ENCODE results near the gene MTFMT.

DNA sequence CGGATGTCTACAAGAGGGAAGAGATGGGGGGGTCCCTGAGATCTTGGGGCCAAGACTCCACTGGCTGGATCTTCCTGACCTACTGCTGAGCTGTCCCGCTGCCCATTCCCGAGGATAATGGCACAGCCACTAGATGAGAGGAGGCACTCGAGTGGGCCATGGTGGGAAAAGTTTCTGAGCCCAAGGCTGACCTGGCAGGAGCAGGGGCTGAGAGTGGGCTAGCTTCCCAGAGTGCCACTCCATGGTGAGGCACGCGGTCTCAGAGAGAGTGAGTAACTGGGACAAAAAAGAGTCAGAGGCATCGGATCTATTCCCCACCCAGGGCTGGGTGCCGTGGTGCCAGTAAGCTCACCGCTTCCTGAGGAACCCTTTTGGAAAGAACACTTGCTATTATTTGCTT, 26.7 kb upstream of the MTFMT start:
- TF ChIP-seq EZH2 (IDR thresholded peaks at IDR 0.05) (no peak), POLR2AphosphoS5 (IDR thresholded peaks at IDR 0.05; ENCODE audit: borderline replicate concordance, low read depth, low read length) (no peak), FOXP2 (optimal IDR thresholded peaks at IDR 0.05; ENCODE audit: control extremely low read depth, extremely low read length, insufficient read depth) (no peak)

Data from SK-N-MC (cell line).